ENCODE results near the gene PLEK2. TPM values are rescaled to one million over a fixed set of nuclear protein-coding genes. Genes with fewer than 3 reads are reported as not detected.

Gene PLEK2
- total and polyA plus RNA-seq, 2 of the 13 experiments (the other 11 are each of a cell fraction or from before 2014, with no cell fraction given), result 0.26 to 1.5 TPM

DNA sequence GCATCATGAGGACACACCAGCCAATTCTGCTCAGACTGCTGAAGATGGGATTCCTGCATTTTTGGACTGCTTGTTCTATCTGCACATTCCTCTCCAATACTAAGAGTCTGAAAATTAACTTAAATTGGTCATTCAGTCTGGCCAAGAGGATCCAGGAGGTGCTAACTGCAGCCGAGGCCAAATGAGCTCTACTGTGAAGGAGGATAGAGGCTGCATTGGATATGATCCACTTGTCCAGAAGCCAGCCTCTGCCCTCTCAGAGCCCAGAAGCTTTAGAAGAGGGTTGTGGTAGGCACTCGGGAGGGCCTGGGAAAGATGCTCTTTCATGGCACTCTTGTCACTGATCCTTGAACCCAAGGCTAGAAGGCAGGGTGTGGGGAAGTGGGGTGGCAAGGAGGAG, 37.1 kb upstream of the PLEK2 start (continued):
- TF ChIP-seq, protein P1, sequence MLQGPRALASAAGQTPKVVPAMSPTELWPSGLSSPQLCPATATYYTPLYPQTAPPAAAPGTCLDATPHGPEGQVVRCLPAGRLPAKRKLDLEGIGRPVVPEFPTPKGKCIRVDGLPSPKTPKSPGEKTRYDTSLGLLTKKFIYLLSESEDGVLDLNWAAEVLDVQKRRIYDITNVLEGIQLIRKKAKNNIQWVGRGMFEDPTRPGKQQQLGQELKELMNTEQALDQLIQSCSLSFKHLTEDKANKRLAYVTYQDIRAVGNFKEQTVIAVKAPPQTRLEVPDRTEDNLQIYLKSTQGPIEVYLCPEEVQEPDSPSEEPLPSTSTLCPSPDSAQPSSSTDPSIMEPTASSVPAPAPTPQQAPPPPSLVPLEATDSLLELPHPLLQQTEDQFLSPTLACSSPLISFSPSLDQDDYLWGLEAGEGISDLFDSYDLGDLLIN (CRISPR knock-in tag; IDR thresholded peaks at IDR 0.05; ENCODE audit: borderline replicate concordance), result no peak
- TF ChIP-seq JARID2 (CRISPR knock-in tag; IDR thresholded peaks at IDR 0.05; ENCODE audit: insufficient replicate concordance), result no peak
- no peak for TF ChIP-seq PCBP1 (IDR thresholded peaks at IDR 0.05; ENCODE audit: borderline replicate concordance, low read depth, low read length)
- no peak for TF ChIP-seq ERF (CRISPR knock-in tag; IDR thresholded peaks at IDR 0.05)
- TF ChIP-seq ZNF883 (CRISPR knock-in tag; IDR thresholded peaks at IDR 0.05; ENCODE audit: not compliant biosample characterization), result no peak
- no peak for TF ChIP-seq SALL2 (CRISPR knock-in tag; IDR thresholded peaks at IDR 0.05)

- no peaks in the 10 kb centered on the region for H3K9me3 ChIP-seq (ENCODE audit: low read length)
- no peak for FAIRE-seq
- H4K20me1 ChIP-seq (ENCODE audit: insufficient read depth, low read length), result no peaks in the 10 kb centered on the region
- BruUV-seq (replicated peaks), result no TSS peak
- ATAC-seq, result no peak
- ChIA-PET CTCF (ENCODE audit: low intra/inter-chr PET ratio, low total read pairs) (no interaction called here), POLR2A (no interaction called here)
- WGBS (ENCODE audit: low lambda C conversion rate), result 9% methylated on average over 1 of the region's 1 CpG
- H3K4me3 ChIP-seq (replicated peaks in 1 of 3; ENCODE audit: insufficient read depth in 1 of 3, low read depth in 2 of 3, low read length in 3 of 3), result no peak overlapping the region
- no peak overlapping the region for H2AFZ ChIP-seq (ENCODE audit: low read length)
- H3K27me3 ChIP-seq (ENCODE audit: control insufficient read depth in 1 of 2, insufficient read depth in 2 of 2, low read length in 2 of 2), result no peaks in the 10 kb centered on the region; a peak in 1 of 5 replicates
- H3K9ac ChIP-seq (ENCODE audit: insufficient read depth, low read depth, low read length), result no peak overlapping the region
- no peaks in the 10 kb centered on the region for H3K36me3 ChIP-seq (replicated peaks in 1 of 2; ENCODE audit: control insufficient read depth in 1 of 2, insufficient read depth in 2 of 2, low read length in 2 of 2)
- H3K4me1 ChIP-seq (ENCODE audit: insufficient read depth, low read length), result peaks cover 36% of the 10 kb centered on the region
- no peak overlapping the region for H3K27ac ChIP-seq (ENCODE audit: extremely low read length, insufficient read depth, low read length)
- in situ Hi-C loops (cut with HindIII; ENCODE audit: extremely low pct_ligation_motif_present, low pct_unique_long_range_greater_than_20kb), result no loop called here
- no peak for DNase-seq (ENCODE audit: low spot score)
- H3K79me2 ChIP-seq (ENCODE audit: insufficient read depth, low read length), result no peaks in the 10 kb centered on the region
- no peak overlapping the region for H3K4me2 ChIP-seq (ENCODE audit: low read depth, low read length)
- intact Hi-C loops (cut with micrococcal nuclease; ENCODE audit: unreplicated experiment), result no loop called here
- no peak for TF ChIP-seq STAG1 (CRISPR knock-in tag; IDR thresholded peaks at IDR 0.05)
- no peak for TF ChIP-seq ADNP (CRISPR knock-in tag; IDR thresholded peaks at IDR 0.05)
- no peak for TF ChIP-seq ONECUT2 (CRISPR knock-in tag; IDR thresholded peaks at IDR 0.05)
- TF ChIP-seq, protein P2, sequence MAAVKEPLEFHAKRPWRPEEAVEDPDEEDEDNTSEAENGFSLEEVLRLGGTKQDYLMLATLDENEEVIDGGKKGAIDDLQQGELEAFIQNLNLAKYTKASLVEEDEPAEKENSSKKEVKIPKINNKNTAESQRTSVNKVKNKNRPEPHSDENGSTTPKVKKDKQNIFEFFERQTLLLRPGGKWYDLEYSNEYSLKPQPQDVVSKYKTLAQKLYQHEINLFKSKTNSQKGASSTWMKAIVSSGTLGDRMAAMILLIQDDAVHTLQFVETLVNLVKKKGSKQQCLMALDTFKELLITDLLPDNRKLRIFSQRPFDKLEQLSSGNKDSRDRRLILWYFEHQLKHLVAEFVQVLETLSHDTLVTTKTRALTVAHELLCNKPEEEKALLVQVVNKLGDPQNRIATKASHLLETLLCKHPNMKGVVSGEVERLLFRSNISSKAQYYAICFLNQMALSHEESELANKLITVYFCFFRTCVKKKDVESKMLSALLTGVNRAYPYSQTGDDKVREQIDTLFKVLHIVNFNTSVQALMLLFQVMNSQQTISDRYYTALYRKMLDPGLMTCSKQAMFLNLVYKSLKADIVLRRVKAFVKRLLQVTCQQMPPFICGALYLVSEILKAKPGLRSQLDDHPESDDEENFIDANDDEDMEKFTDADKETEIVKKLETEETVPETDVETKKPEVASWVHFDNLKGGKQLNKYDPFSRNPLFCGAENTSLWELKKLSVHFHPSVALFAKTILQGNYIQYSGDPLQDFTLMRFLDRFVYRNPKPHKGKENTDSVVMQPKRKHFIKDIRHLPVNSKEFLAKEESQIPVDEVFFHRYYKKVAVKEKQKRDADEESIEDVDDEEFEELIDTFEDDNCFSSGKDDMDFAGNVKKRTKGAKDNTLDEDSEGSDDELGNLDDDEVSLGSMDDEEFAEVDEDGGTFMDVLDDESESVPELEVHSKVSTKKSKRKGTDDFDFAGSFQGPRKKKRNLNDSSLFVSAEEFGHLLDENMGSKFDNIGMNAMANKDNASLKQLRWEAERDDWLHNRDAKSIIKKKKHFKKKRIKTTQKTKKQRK (IDR thresholded peaks at IDR 0.05; ENCODE audit: low read length), result no peak
- no peak for TF ChIP-seq PPARG (CRISPR knock-in tag; conservative IDR thresholded peaks at IDR 0.05)
- no peak for TF ChIP-seq FOXA1 (IDR thresholded peaks at IDR 0.05)
- no peak for TF ChIP-seq FOXA1 (CRISPR knock-in tag; IDR thresholded peaks at IDR 0.05)
- no peak for TF ChIP-seq KDM2A (CRISPR knock-in tag; IDR thresholded peaks at IDR 0.05; ENCODE audit: borderline replicate concordance, low read depth)
- TF ChIP-seq MLXIP (CRISPR knock-in tag; IDR thresholded peaks at IDR 0.05; ENCODE audit: borderline replicate concordance), result no peak
- no peak for TF ChIP-seq BCL3 (CRISPR knock-in tag; IDR thresholded peaks at IDR 0.05)
Measured at GRCh38 chr14:67447033-67447381, 35.0 kb upstream of the PLEK2 start.
